ENCODE results near the gene SFRP2.

- TF ChIP-seq POLR2A (IDR thresholded peaks at IDR 0.05; ENCODE audit: low read length) (no peak), GATA1 (IDR thresholded peaks at IDR 0.05; ENCODE audit: low read depth, low read length) (no peak)
These were observed 6.3 kb downstream of the SFRP2 start for GRCh38 chr4:153782581-153782980.

All from erythroblast (primary cell).